ENCODE data around the gene COL24A1.

DNA sequence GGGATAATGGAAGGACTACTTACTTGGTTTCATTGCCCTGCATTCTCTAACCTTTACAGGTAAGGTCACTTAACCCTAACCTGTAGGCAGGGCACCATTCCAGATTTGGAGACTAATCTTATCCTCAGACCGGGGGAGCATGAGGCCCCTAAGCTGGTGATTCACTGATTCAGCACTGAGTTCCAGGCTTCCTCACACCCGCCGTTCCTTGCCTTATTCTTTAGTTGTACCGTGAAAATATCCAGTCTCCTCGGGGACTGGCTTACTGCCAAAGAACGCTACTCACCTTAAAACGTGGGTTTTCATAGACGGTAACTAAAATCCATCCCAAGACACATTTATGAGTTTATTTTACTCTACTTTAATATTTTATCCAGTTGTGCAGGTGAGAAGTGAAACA lies 44.3 kb upstream of the COL24A1 start:
- TF ChIP-seq, protein P1, sequence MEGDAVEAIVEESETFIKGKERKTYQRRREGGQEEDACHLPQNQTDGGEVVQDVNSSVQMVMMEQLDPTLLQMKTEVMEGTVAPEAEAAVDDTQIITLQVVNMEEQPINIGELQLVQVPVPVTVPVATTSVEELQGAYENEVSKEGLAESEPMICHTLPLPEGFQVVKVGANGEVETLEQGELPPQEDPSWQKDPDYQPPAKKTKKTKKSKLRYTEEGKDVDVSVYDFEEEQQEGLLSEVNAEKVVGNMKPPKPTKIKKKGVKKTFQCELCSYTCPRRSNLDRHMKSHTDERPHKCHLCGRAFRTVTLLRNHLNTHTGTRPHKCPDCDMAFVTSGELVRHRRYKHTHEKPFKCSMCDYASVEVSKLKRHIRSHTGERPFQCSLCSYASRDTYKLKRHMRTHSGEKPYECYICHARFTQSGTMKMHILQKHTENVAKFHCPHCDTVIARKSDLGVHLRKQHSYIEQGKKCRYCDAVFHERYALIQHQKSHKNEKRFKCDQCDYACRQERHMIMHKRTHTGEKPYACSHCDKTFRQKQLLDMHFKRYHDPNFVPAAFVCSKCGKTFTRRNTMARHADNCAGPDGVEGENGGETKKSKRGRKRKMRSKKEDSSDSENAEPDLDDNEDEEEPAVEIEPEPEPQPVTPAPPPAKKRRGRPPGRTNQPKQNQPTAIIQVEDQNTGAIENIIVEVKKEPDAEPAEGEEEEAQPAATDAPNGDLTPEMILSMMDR (IDR thresholded peaks at IDR 0.05; ENCODE audit: low read depth, low read length, poor library complexity, severe bottlenecking) = no peak
- TF ChIP-seq EZH2phosphoT487 (IDR thresholded peaks at IDR 0.05; ENCODE audit: borderline replicate concordance, low read length) = no peak

Data from DOHH2 (cell line).